Measurements from ENCODE around the gene ZNF174. TPM values are rescaled to one million over a fixed set of nuclear protein-coding genes. Genes with fewer than 3 reads are reported as not detected.

ZNF174 gene
- total RNA-seq, 3 donors from 2014 or later (not counting 1 experiment from before 2014, with no cell fraction given): 3.5 to 9.0 (median 7.5) TPM

- Histone ChIP-seq H3K27me3 (ENCODE audit: control insufficient read depth, insufficient read depth, low read length) (no peaks in the 10 kb centered on the region), H3K27ac (ENCODE audit: low read length) (no peak overlapping the region), H3K36me3 (ENCODE audit: control insufficient read depth, insufficient read depth, low read length) (peaks cover 54% of the 10 kb centered on the region), H3K4me3 (ENCODE audit: low read length) (no peak overlapping the region), H3K9me3 (ENCODE audit: control insufficient read depth, insufficient read depth, low read length) (peaks cover 32% of the 10 kb centered on the region), H3K4me1 (ENCODE audit: control insufficient read depth, insufficient read depth, low read length) (no peaks in the 10 kb centered on the region)
- Mint-ChIP-seq H3K36me3 (peaks cover 33% of the 10 kb centered on the region), H3K4me1 (peaks cover 14 to 19% of the 10 kb centered on the region in 2 donors), H3K4me3 (no peak overlapping the region), H3K27me3 (ENCODE audit: low read depth in 2 of 2) (no peaks in the 10 kb centered on the region), H3K27ac (no peak overlapping the region), H3K9me3 (peaks cover 4 to 8% of the 10 kb centered on the region in 2 donors)
- intact Hi-C loops (cut with micrococcal nuclease): no loop called here
- no peak for ATAC-seq
- no peak for DNase-seq
- no peak for TF ChIP-seq CTCF (IDR thresholded peaks at IDR 0.05)
- 83% methylated on average over 9 of the region's 9 CpGs for WGBS (ENCODE audit: insufficient coverage)
Observed at GRCh38 chr16:3389663-3390338, 11.2 kb upstream of the ZNF174 start.

GRCh38 chr16:3400446-3400778, 603 bp upstream of the ZNF174 start:
- peak overlapping the region; percentile 87 to 90 for H3K27ac Mint-ChIP-seq
- no peaks in the 10 kb centered on the region for H3K27me3 Mint-ChIP-seq (ENCODE audit: low read depth in 2 of 2)
- peaks cover 0 to 3% of the 10 kb centered on the region in 2 donors for H3K9me3 Mint-ChIP-seq
- H3K27me3 ChIP-seq (ENCODE audit: control insufficient read depth, insufficient read depth, low read length): no peaks in the 10 kb centered on the region
- peak overlapping the region; percentile 68 for H3K4me3 ChIP-seq (ENCODE audit: low read length)
- peaks cover 24% of the 10 kb centered on the region for H3K36me3 Mint-ChIP-seq
- no peak for DNase-seq
- H3K36me3 ChIP-seq (ENCODE audit: control insufficient read depth, insufficient read depth, low read length): peaks cover 19% of the 10 kb centered on the region
- H3K4me3 Mint-ChIP-seq: peak overlapping the region; percentile 95
- no peak for TF ChIP-seq CTCF (IDR thresholded peaks at IDR 0.05)
- peaks cover 19% of the 10 kb centered on the region for H3K4me1 ChIP-seq (ENCODE audit: control insufficient read depth, insufficient read depth, low read length)
- 0% methylated on average over 18 of the region's 18 CpGs for WGBS (ENCODE audit: insufficient coverage)
- intact Hi-C loops (cut with micrococcal nuclease): no loop called here
- ATAC-seq: peak in 1 of 3 donors; percentile 28
- peak overlapping the region; percentile 74 for H3K27ac ChIP-seq (ENCODE audit: low read length)
- H3K9me3 ChIP-seq (ENCODE audit: control insufficient read depth, insufficient read depth, low read length): no peaks in the 10 kb centered on the region
- H3K4me1 Mint-ChIP-seq: peaks cover 45 to 52% of the 10 kb centered on the region in 2 donors

GRCh38 chr16:3401719-3402397, 843 bp downstream of the ZNF174 start:
- peaks cover 26% of the 10 kb centered on the region for H3K36me3 ChIP-seq (ENCODE audit: control insufficient read depth, insufficient read depth, low read length)

More at GRCh38 chr16:3401719-3402397, 843 bp downstream of the ZNF174 start:
- DNase-seq (no peak), ATAC-seq (no peak)
- Mint-ChIP-seq H3K4me1 (peaks cover 33 to 41% of the 10 kb centered on the region in 2 donors), H3K4me3 (peak overlapping the region; percentile 95), H3K36me3 (peaks cover 24% of the 10 kb centered on the region), H3K27ac (peak overlapping the region; percentile 87 to 90), H3K27me3 (ENCODE audit: low read depth in 2 of 2) (no peaks in the 10 kb centered on the region), H3K9me3 (peaks cover 2 to 11% of the 10 kb centered on the region in 2 donors)
- 53% methylated on average over 16 of the region's 17 CpGs for WGBS (ENCODE audit: insufficient coverage)
- H3K9me3 ChIP-seq (ENCODE audit: control insufficient read depth, insufficient read depth, low read length): peaks cover under 1% of the 10 kb centered on the region
- no peak for TF ChIP-seq CTCF (IDR thresholded peaks at IDR 0.05)
- intact Hi-C loops (cut with micrococcal nuclease): loop anchor here (1.0 kb wide), 3 partner anchors 55 to 119 kb away; partner anchors contain the start of gene ZNF263
- peaks cover 19% of the 10 kb centered on the region for H3K4me1 ChIP-seq (ENCODE audit: control insufficient read depth, insufficient read depth, low read length)
- H3K27me3 ChIP-seq (ENCODE audit: control insufficient read depth, insufficient read depth, low read length): no peaks in the 10 kb centered on the region
- H3K4me3 ChIP-seq (ENCODE audit: low read length): peak overlapping the region; percentile 68
- H3K27ac ChIP-seq (ENCODE audit: low read length): peak overlapping the region; percentile 58

All from natural killer cell (primary cell).